ENCODE results near the gene SIVA1. TPM values are rescaled to one million over a fixed set of nuclear protein-coding genes. Genes with fewer than 3 reads are reported as not detected.

The SIVA1 gene
- total RNA-seq, 2 donors from 2014 or later = 111 to 130 TPM

DNA sequence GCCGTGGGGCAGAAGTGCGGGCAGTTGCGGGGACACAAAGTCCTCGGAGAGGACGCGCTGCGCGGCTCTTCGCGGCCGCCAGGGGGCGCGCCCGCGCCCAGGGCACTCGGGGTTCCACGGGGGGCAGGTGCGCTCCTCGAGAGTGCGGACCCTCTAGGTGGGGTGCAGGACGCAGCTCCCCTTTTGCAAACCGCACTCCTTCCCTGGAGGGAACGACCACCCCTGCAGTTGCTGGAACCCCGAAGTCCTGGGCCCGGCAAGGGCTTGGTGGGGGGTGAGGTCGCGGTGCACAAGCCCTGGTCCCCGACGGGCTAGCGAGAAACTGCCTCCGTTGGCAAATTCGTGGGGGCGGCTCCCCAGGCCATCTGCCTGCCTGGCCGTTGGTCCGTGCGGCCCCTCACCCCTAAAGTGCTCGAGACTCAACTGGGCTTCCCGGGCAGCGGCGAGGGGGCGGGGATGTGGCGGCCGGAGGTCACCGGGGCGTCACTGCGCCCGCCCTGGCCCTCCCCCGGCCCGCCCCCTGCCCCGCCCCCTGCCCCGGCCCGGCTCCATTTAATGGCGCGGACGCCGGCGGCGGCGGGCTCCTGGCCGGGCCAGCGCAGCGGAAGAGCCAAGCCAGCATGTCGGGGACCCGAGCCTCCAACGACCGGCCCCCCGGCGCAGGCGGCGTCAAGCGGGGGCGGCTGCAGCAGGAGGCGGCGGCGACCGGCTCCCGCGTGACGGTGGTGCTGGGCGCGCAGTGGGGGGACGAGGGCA, 29.1 kb upstream of the SIVA1 start, which contains the start of gene ADSS1:
Gene ADSS1, plus strand, starts transcription at position 579 of the 756 bp plus-strand sequence. Its CDS starts 42 bp downstream, at position 621.
- H3K27me3 ChIP-seq = no peaks in the 10 kb centered on the region
- peak in 2 of 3 donors; percentile 13 to 23 for TF ChIP-seq POLR2A (IDR thresholded peaks at IDR 0.05)
- TF ChIP-seq, protein P1, sequence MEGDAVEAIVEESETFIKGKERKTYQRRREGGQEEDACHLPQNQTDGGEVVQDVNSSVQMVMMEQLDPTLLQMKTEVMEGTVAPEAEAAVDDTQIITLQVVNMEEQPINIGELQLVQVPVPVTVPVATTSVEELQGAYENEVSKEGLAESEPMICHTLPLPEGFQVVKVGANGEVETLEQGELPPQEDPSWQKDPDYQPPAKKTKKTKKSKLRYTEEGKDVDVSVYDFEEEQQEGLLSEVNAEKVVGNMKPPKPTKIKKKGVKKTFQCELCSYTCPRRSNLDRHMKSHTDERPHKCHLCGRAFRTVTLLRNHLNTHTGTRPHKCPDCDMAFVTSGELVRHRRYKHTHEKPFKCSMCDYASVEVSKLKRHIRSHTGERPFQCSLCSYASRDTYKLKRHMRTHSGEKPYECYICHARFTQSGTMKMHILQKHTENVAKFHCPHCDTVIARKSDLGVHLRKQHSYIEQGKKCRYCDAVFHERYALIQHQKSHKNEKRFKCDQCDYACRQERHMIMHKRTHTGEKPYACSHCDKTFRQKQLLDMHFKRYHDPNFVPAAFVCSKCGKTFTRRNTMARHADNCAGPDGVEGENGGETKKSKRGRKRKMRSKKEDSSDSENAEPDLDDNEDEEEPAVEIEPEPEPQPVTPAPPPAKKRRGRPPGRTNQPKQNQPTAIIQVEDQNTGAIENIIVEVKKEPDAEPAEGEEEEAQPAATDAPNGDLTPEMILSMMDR (IDR thresholded peaks at IDR 0.05) = peak; percentile 70 to 96 (median 84)
- peak within 1 kb of the TSS; percentile 59 to 67 for H3K4me3 ChIP-seq
- ATAC-seq (peak; percentile 87), DNase-seq (peak; percentile 67 to 76 (median 74))
- no peaks in the 10 kb centered on the region for H3K36me3 ChIP-seq (replicated peaks in 1 of 2; ENCODE audit: insufficient read depth in 1 of 2, low read depth in 2 of 2)
- H3K9me3 ChIP-seq = no peaks in the 10 kb centered on the region
- peak within 1 kb of the TSS in 3 of 4 donors; percentile 52 to 72 (median 53) for H3K27ac ChIP-seq
- intact Hi-C loops (cut with DNase I) = no loop called here
- H3K4me1 ChIP-seq = peaks cover 32% of the 10 kb centered on the region
- WGBS, 2 donors = 0 to 1% methylated on average over 2 to 80 of the region's 82 CpGs

DNA sequence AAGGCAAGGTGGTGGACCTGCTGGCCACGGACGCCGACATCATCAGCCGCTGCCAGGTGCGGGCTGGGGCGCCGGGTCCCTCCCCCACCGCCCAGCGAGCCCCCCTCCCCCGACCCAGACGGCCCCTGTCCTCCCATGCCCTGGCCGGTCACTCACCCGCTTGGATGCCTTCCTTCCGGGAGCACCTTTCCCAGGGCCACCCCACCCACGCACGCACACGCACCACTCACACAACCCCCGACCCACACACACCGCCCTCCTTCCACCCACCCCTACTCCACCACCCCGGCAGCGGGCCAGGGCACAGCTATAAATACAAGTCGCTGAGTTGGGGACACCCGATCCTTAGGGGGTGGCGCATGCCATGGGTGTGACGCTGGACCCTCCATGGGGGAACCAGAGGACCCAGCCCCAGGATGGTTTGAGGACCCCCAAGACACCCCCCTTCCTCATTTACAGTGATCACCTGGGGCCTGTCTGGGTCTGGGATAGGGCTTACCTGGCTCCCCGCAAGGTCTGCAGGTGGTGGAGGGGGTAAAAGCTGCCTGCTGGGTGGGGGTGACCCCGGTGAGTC, 28.5 kb upstream of the SIVA1 start:
- Histone ChIP-seq H3K27ac (peak overlapping the region in 3 of 4 donors; percentile 52 to 72 (median 53)), H3K4me1 (peaks cover 32% of the 10 kb centered on the region), H3K27me3 (no peaks in the 10 kb centered on the region), H3K9me3 (no peaks in the 10 kb centered on the region), H3K4me3 (peak overlapping the region; percentile 59 to 67), H3K36me3 (replicated peaks in 1 of 2; ENCODE audit: insufficient read depth in 1 of 2, low read depth in 2 of 2) (no peaks in the 10 kb centered on the region)
- no peak for TF ChIP-seq POLR2A (IDR thresholded peaks at IDR 0.05)
- TF ChIP-seq, protein P1 (IDR thresholded peaks at IDR 0.05) = no peak
- DNase-seq (peak; percentile 46 to 54 (median 51)), ATAC-seq (peak; percentile 36)
- intact Hi-C loops (cut with DNase I) = no loop called here
- 2 to 10% methylated on average over 8 to 27 of the region's 27 CpGs for WGBS, 2 donors

GRCh38 chr14:104724981-104725771, 27.8 kb upstream of the SIVA1 start:
- H3K36me3 ChIP-seq (replicated peaks in 1 of 2; ENCODE audit: insufficient read depth in 1 of 2, low read depth in 2 of 2) = no peaks in the 10 kb centered on the region
- H3K27me3 ChIP-seq = no peaks in the 10 kb centered on the region
- H3K27ac ChIP-seq = peak overlapping the region in 2 of 4 donors; percentile 52 to 72
- no peak overlapping the region for H3K4me3 ChIP-seq
- DNase-seq = peak in 3 of 4 donors; percentile 22 to 51 (median 50)
- H3K9me3 ChIP-seq = no peaks in the 10 kb centered on the region
- WGBS, 2 donors = 54 to 80% methylated on average over 9 to 24 of the region's 24 CpGs
- TF ChIP-seq POLR2A (IDR thresholded peaks at IDR 0.05) = no peak
- TF ChIP-seq, protein P1 (IDR thresholded peaks at IDR 0.05) = peak in 1 of 7 experiments; percentile 4
- H3K4me1 ChIP-seq = peaks cover 32% of the 10 kb centered on the region
- ATAC-seq = no peak
- intact Hi-C loops (cut with DNase I) = no loop called here

GRCh38 chr14:104725772-104726548, 27.0 kb upstream of the SIVA1 start:
- Histone ChIP-seq H3K4me1 (peaks cover 32% of the 10 kb centered on the region), H3K4me3 (no peak overlapping the region), H3K9me3 (no peaks in the 10 kb centered on the region), H3K36me3 (replicated peaks in 1 of 2; ENCODE audit: insufficient read depth in 1 of 2, low read depth in 2 of 2) (no peaks in the 10 kb centered on the region), H3K27ac (no peak overlapping the region), H3K27me3 (no peaks in the 10 kb centered on the region)
- no peak for DNase-seq
- 83 to 86% methylated on average over 12 to 21 of the region's 25 CpGs for WGBS, 2 donors
- TF ChIP-seq, protein P1 (IDR thresholded peaks at IDR 0.05) = no peak
- no peak for TF ChIP-seq POLR2A (IDR thresholded peaks at IDR 0.05)
- intact Hi-C loops (cut with DNase I) = no loop called here
- no peak for ATAC-seq
